Loucy (cell line): ENCODE results near the gene TMEM245.

Source experiments
- H2AFZ ChIP-seq: fragments of 200-600 bp; sonication (generic); 2 replicates; pipeline ENCODE4 v1.6.0; 2016; ENCODE audit warnings: antibody characterized with exemption, mild to moderate bottlenecking, low read length, moderate library complexity
- H3F3A ChIP-seq: fragments of 200-600 bp; 2 replicates; pipeline ENCODE4 v1.6.0; 2016; ENCODE audit warnings: antibody characterized with exemption, low read depth, mild to moderate bottlenecking
- H3K27me3 ChIP-seq: fragments of 200-600 bp; sonication (generic); 2 replicates; pipeline ENCODE4 v1.6.1; 2014; ENCODE audit warnings: low read length, mild to moderate bottlenecking; ENCODE audit not compliant: insufficient read depth, poor library complexity, severe bottlenecking
- H3K36me3 ChIP-seq: fragments of 200-600 bp; sonication (generic); 2 replicates; pipeline ENCODE4 v1.6.1; 2016; ENCODE audit warnings: low read length; ENCODE audit not compliant: insufficient read depth
- H3K4me1 ChIP-seq: fragments of 200-600 bp; sonication (generic); 2 replicates; pipeline ENCODE4 v1.5.1; 2014; ENCODE audit warnings: low read length, mild to moderate bottlenecking; ENCODE audit not compliant: insufficient read depth, poor library complexity, severe bottlenecking
- H3K4me2 ChIP-seq: fragments of 200-600 bp; sonication (generic); 2 replicates; pipeline ENCODE4 v1.6.0; 2014; ENCODE audit warnings: antibody characterized with exemption, low read length, low read depth, mild to moderate bottlenecking; ENCODE audit not compliant: poor library complexity, severe bottlenecking
- H3K4me3 ChIP-seq: fragments of 200-600 bp; sonication (generic); 2 replicates; pipeline ENCODE4 v1.5.1; 2014; ENCODE audit warnings: low read length, mild to moderate bottlenecking, mixed read lengths; ENCODE audit not compliant: poor library complexity, severe bottlenecking
- H3K79me2 ChIP-seq: fragments of 200-600 bp; sonication (generic); 2 replicates; pipeline ENCODE4 v1.6.1; 2014; ENCODE audit warnings: low read length; ENCODE audit not compliant: insufficient read depth
- H3K9ac ChIP-seq: fragments of 200-600 bp; sonication (generic); 2 replicates; pipeline ENCODE4 v1.6.0; 2014; ENCODE audit warnings: mild to moderate bottlenecking, low read depth, low read length, moderate library complexity; ENCODE audit not compliant: poor library complexity, severe bottlenecking
- H3K9me2 ChIP-seq: fragments of 200-600 bp; sonication (generic); replicated peaks from 2 replicates; pipeline ENCODE4 v1.6.1; 2016; ENCODE audit warnings: low read depth, low read length, mixed read lengths
- H3K9me3 ChIP-seq: fragments of 200-600 bp; sonication (generic); 2 replicates; pipeline ENCODE4 v1.6.1; 2014; ENCODE audit warnings: mild to moderate bottlenecking, antibody characterized with exemption, low read length, low read depth; ENCODE audit not compliant: insufficient read depth
- H4K20me1 ChIP-seq: fragments of 200-600 bp; sonication (generic); 2 replicates; pipeline ENCODE4 v1.6.0; 2014; ENCODE audit warnings: antibody characterized with exemption, low read length, mild to moderate bottlenecking; ENCODE audit not compliant: insufficient read depth, poor library complexity, severe bottlenecking
- CTCF ChIP-seq: fragments of 200-600 bp; sonication (generic); conservative IDR thresholded peaks from 2 replicates; pipeline ENCODE4 v1.5.1; 2014; ENCODE audit warnings: mild to moderate bottlenecking, antibody characterized with exemption, low read length
- EZH2phosphoT487 ChIP-seq: fragments of 200-600 bp; IDR thresholded peaks from 2 replicates; pipeline ENCODE4 v1.6.1; 2018; ENCODE audit warnings: antibody characterized with exemption, mild to moderate bottlenecking, moderate library complexity, borderline replicate concordance

Gene TMEM245

GRCh38 chr9:109020113-109020512 lies 99.6 kb downstream of the TMEM245 start:
- Histone ChIP-seq H3K36me3 (peaks cover 39% of the 10 kb centered on the region), H3K4me1 (no peaks in the 10 kb centered on the region), H3K4me2 (no peak overlapping the region)

GRCh38 chr9:109019420-109019819 lies 100.3 kb downstream of the TMEM245 start:
- H3K27me3 ChIP-seq: no peaks in the 10 kb centered on the region
- H3K9me3 ChIP-seq: no peaks in the 10 kb centered on the region
- no peak overlapping the region for H3K4me3 ChIP-seq
- H4K20me1 ChIP-seq: no peaks in the 10 kb centered on the region
- no peaks in the 10 kb centered on the region; the same call in 1 of the 2 replicates for H3F3A ChIP-seq
- H3K4me2 ChIP-seq: no peak overlapping the region
- TF ChIP-seq CTCF (no peak), EZH2phosphoT487 (no peak)
- H3K4me1 ChIP-seq: no peaks in the 10 kb centered on the region
- no peaks in the 10 kb centered on the region for H3K9me2 ChIP-seq
- H3K9ac ChIP-seq: no peak overlapping the region
- H2AFZ ChIP-seq: no peak overlapping the region
- H3K36me3 ChIP-seq: peaks cover 32% of the 10 kb centered on the region
- H3K79me2 ChIP-seq: no peaks in the 10 kb centered on the region

More at GRCh38 chr9:109020113-109020512, 99.6 kb downstream of the TMEM245 start:
- Histone ChIP-seq H3K27me3 (no peaks in the 10 kb centered on the region), H3K9ac (no peak overlapping the region), H3F3A (no peaks in the 10 kb centered on the region), H3K79me2 (no peaks in the 10 kb centered on the region), H3K9me2 (no peaks in the 10 kb centered on the region), H4K20me1 (no peaks in the 10 kb centered on the region), H3K4me3 (no peak overlapping the region), H2AFZ (no peak overlapping the region), H3K9me3 (no peaks in the 10 kb centered on the region)
- TF ChIP-seq CTCF (no peak), EZH2phosphoT487 (no peak)

GRCh38 chr9:109017493-109017892 lies 102.3 kb downstream of the TMEM245 start:
- Histone ChIP-seq H3K4me1 (peaks cover 2% of the 10 kb centered on the region), H3K4me3 (no peak overlapping the region), H4K20me1 (no peaks in the 10 kb centered on the region), H3F3A (peaks cover 6% of the 10 kb centered on the region), H3K4me2 (no peak overlapping the region), H3K27me3 (peaks cover 3% of the 10 kb centered on the region), H2AFZ (no peak overlapping the region), H3K79me2 (peaks cover 2% of the 10 kb centered on the region; the same call in 1 of the 2 replicates), H3K9me3 (no peaks in the 10 kb centered on the region), H3K36me3 (peaks cover 27% of the 10 kb centered on the region), H3K9me2 (no peaks in the 10 kb centered on the region), H3K9ac (no peak overlapping the region)
- no peak for TF ChIP-seq EZH2phosphoT487

- Histone ChIP-seq H3F3A (peaks cover 6% of the 10 kb centered on the region), H3K9me2 (no peaks in the 10 kb centered on the region), H3K27me3 (peaks cover 7% of the 10 kb centered on the region), H4K20me1 (no peaks in the 10 kb centered on the region), H3K9me3 (no peaks in the 10 kb centered on the region), H3K9ac (no peak overlapping the region), H2AFZ (no peak overlapping the region), H3K79me2 (peaks cover 6% of the 10 kb centered on the region; the same call in 1 of the 2 replicates), H3K4me1 (peaks cover 6% of the 10 kb centered on the region), H3K4me2 (no peak overlapping the region), H3K36me3 (peaks cover 27% of the 10 kb centered on the region), H3K4me3 (no peak overlapping the region)
- TF ChIP-seq CTCF (no peak), EZH2phosphoT487 (no peak)
Observed at GRCh38 chr9:109017061-109017460, 102.7 kb downstream of the TMEM245 start.
